A673 (cell line): ENCODE measurements around the gene PPP2R3B. TPM values are rescaled to one million over a fixed set of nuclear protein-coding genes. Genes with fewer than 3 reads are reported as not detected.

Source experiments
- BruUV-seq: library from RNA; stranded (reverse); fragments of 400-500 nt; replicated peaks from 2 replicates; lab custom pipeline; 2021; lab: Mats Ljungman, UMichigan
- CTCF ChIA-PET: fragments of 300-600 bp; sonication (Branson Sonifier 250); formaldehyde crosslinking; loops from one replicate; lab custom pipeline; 2022; ENCODE audit warnings: antibody characterized with exemption; lab: Charles Lee
- POLR2A ChIA-PET: fragments of 300-600 bp; sonication (Branson Sonifier 250); formaldehyde crosslinking; loops from one replicate; lab custom pipeline; 2022; ENCODE audit warnings: antibody characterized with exemption; ENCODE audit not compliant: low non-redundant PET; lab: Charles Lee
- DNase-seq: peaks from one replicate; pipeline ENCODE4 v3.0.0-alpha.2; 2015; ENCODE audit warnings: low spot score
- H3K27ac ChIP-seq: fragments of 200-600 bp; sonication (generic); 2 replicates; pipeline ENCODE4 v1.5.1; 2016; ENCODE audit warnings: mixed run types, low read depth, mild to moderate bottlenecking, mixed read lengths, antibody characterized with exemption, low read length; ENCODE audit not compliant: poor library complexity, severe bottlenecking
- H3K27me3 ChIP-seq: fragments of 200-600 bp; sonication (generic); replicated peaks from 2 replicates; pipeline ENCODE4 v1.6.1; 2017; ENCODE audit warnings: mixed run types, low read depth, mild to moderate bottlenecking, mixed read lengths, antibody characterized with exemption, low read length; ENCODE audit not compliant: insufficient read depth, poor library complexity
- H3K36me3 ChIP-seq: fragments of 200-600 bp; sonication (generic); 2 replicates; pipeline ENCODE4 v1.6.1; 2016; ENCODE audit warnings: mixed run types, mild to moderate bottlenecking, mixed read lengths, antibody characterized with exemption, low read length; ENCODE audit not compliant: insufficient read depth, poor library complexity, severe bottlenecking
- H3K4me1 ChIP-seq: fragments of 200-600 bp; sonication (generic); 2 replicates; pipeline ENCODE4 v1.6.1; 2017; ENCODE audit warnings: mixed run types, mild to moderate bottlenecking, mixed read lengths, antibody characterized with exemption, low read length; ENCODE audit not compliant: insufficient read depth, poor library complexity, severe bottlenecking
- H3K4me3 ChIP-seq: fragments of 200-600 bp; sonication (generic); 2 replicates; pipeline ENCODE4 v1.5.1; 2016; ENCODE audit warnings: low read depth, mixed run types, mild to moderate bottlenecking, mixed read lengths, low read length; ENCODE audit not compliant: poor library complexity, severe bottlenecking
- H3K9me3 ChIP-seq: fragments of 200-600 bp; sonication (generic); 2 replicates; pipeline ENCODE4 v1.6.1; 2016; ENCODE audit warnings: mixed run types, low read depth, mild to moderate bottlenecking, mixed read lengths, antibody characterized with exemption, low read length; ENCODE audit not compliant: poor library complexity, severe bottlenecking
- CTCF ChIP-seq: fragments of 300-800, 200-600 bp; sonication (generic); conservative IDR thresholded peaks from 2 replicates; pipeline ENCODE4 v1.5.1; 2017; ENCODE audit warnings: low read depth, mild to moderate bottlenecking, antibody characterized with exemption, low read length, moderate library complexity, mixed read lengths
- EZH2 ChIP-seq: fragments of 200-600 bp; sonication (generic); IDR thresholded peaks from 2 replicates; pipeline ENCODE4 v1.6.1; 2017; ENCODE audit warnings: borderline replicate concordance, low read depth, mild to moderate bottlenecking, mixed read lengths, antibody characterized with exemption, low read length; ENCODE audit not compliant: poor library complexity, severe bottlenecking
- intact Hi-C: fragments of 100-400 bp; cut with micrococcal nuclease; formaldehyde crosslinking; loops from one replicate; pipeline ENCODE4 v1.10.0; 2022; ENCODE audit not compliant: unreplicated experiment
- total RNA-seq: library from RNA; stranded (reverse); gene quantifications from 2 replicates; pipeline ENCODE4 v1.2.3, GENCODE V29; 2021

Gene PPP2R3B
- total RNA-seq, 1 experiment from 2014 or later: 43.6 TPM

GRCh38 chrX:367349-367748, 19.4 kb downstream of the PPP2R3B start:
- H3K27me3 ChIP-seq: peaks cover 4% of the 10 kb centered on the region
- H3K36me3 ChIP-seq: no peaks in the 10 kb centered on the region
- POLR2A ChIA-PET: no interaction called here
- no peak overlapping the region for H3K27ac ChIP-seq
- BruUV-seq: no TSS peak
- H3K4me3 ChIP-seq: no peak overlapping the region
- H3K4me1 ChIP-seq: peaks cover 7% of the 10 kb centered on the region
- TF ChIP-seq CTCF: no peak
- TF ChIP-seq EZH2: no peak
- no peaks in the 10 kb centered on the region for H3K9me3 ChIP-seq
- intact Hi-C loops: no loop called here
- DNase-seq: no peak
- CTCF ChIA-PET: no interaction called here

GRCh38 chrX:363621-364375, 22.9 kb downstream of the PPP2R3B start:
- Histone ChIP-seq H3K27me3 (no peaks in the 10 kb centered on the region), H3K4me3 (no peak overlapping the region), H3K36me3 (no peaks in the 10 kb centered on the region), H3K4me1 (peaks cover 2% of the 10 kb centered on the region), H3K27ac (no peak overlapping the region), H3K9me3 (no peaks in the 10 kb centered on the region)
- TF ChIP-seq CTCF: no peak
- TF ChIP-seq EZH2: no peak
- intact Hi-C loops: no loop called here
- no peak for DNase-seq
- POLR2A ChIA-PET: no interaction called here
- no TSS peak for BruUV-seq
- CTCF ChIA-PET: no interaction called here

GRCh38 chrX:362937-363620, 23.6 kb downstream of the PPP2R3B start:
- TF ChIP-seq EZH2: no peak
- no peak for TF ChIP-seq CTCF
- Histone ChIP-seq H3K4me3 (no peak overlapping the region), H3K4me1 (no peaks in the 10 kb centered on the region), H3K9me3 (no peaks in the 10 kb centered on the region), H3K36me3 (no peaks in the 10 kb centered on the region), H3K27me3 (no peaks in the 10 kb centered on the region), H3K27ac (no peak overlapping the region)
- POLR2A ChIA-PET: no interaction called here
- no TSS peak for BruUV-seq
- DNase-seq: no peak
- CTCF ChIA-PET: no interaction called here
- intact Hi-C loops: no loop called here
